Aorta (tissue), 5 donors: ENCODE measurements around the gene TMEM82. TPM values are rescaled to one million over a fixed set of nuclear protein-coding genes. Genes with fewer than 3 reads are reported as not detected.

ENCODE experiments used
- ATAC-seq: fragments of 200-7000 bp; cut with Tn5 transposase; one replicate; pipeline ENCODE4 v1.9.1; 2022; ENCODE audit warnings: moderate library complexity; ENCODE audit not compliant: low FRiP score
- DNase-seq, 2 donors: peaks; one replicate each; pipeline ENCODE4 v3.0.0-alpha.2; 2020
- H3K27ac ChIP-seq, 2 donors: one replicate each; pipeline ENCODE4 v1.5.1; 2013; ENCODE audit warnings: low read length in 2 of 2, mild to moderate bottlenecking in 2 of 2, moderate library complexity in 2 of 2, control low read depth in 1 of 2, inconsistent platforms in 1 of 2, low read depth in 1 of 2
- H3K27me3 ChIP-seq, 2 donors: one replicate each; pipeline ENCODE4 v1.6.1; 2013; ENCODE audit warnings: control low read depth in 1 of 2, low read length in 1 of 2, mild to moderate bottlenecking in 1 of 2, moderate library complexity in 1 of 2; ENCODE audit not compliant: insufficient read depth in 2 of 2, control insufficient read depth in 1 of 2
- H3K36me3 ChIP-seq, 2 donors: one replicate each; pipeline ENCODE4 v1.6.1; 2013; ENCODE audit warnings: control low read depth in 1 of 2, low read length in 1 of 2, mild to moderate bottlenecking in 1 of 2; ENCODE audit not compliant: insufficient read depth in 2 of 2, control insufficient read depth in 1 of 2
- H3K4me1 ChIP-seq, 2 donors: one replicate each; pipeline ENCODE4 v1.6.1; 2013; ENCODE audit warnings: low read length in 2 of 2, control low read depth in 1 of 2, mild to moderate bottlenecking in 1 of 2, moderate library complexity in 1 of 2; ENCODE audit not compliant: insufficient read depth in 2 of 2, control insufficient read depth in 1 of 2
- H3K4me3 ChIP-seq, 2 donors: one replicate each; pipeline ENCODE4 v1.5.1; 2013; ENCODE audit warnings: low read length in 2 of 2, control low read depth in 1 of 2, mild to moderate bottlenecking in 1 of 2
- H3K9me3 ChIP-seq: one replicate; pipeline ENCODE4 v1.6.1; 2013; ENCODE audit warnings: mild to moderate bottlenecking, low read length; ENCODE audit not compliant: control insufficient read depth
- WGBS, 2 donors: extraction: QIAGEN DNeasy Blood & Tissue Kit; methylation state at CpG; one replicate each; pipeline ENCODE4 v1.1.7; 2013; 5-methylcytosine and 5-hydroxymethylcytosine counted together
- intact Hi-C, 2 donors: fragments of 100-400 bp; cut with DNase I; formaldehyde crosslinking; loops; one replicate each; pipeline versions ENCODE4 v1.14.2 to v1.15.0; 2022
- polyA plus RNA-seq, 2 donors: library from polyadenylated mRNA; stranded (reverse); fragments of 200-250 nt; gene quantifications; one replicate each; pipeline ENCODE4 v1.2.3, GENCODE V29; 2013
- total RNA-seq, 2 donors: library from RNA; stranded (reverse); fragmentation: NEBNext Ultra II Directional; extraction: Animal tissue kit (Norgen Biotek cat#: 25700); gene quantifications; one replicate each; pipeline ENCODE4 v1.2.1, GENCODE V29; 2021
- donor health status: healthy with polysubstance abuse.
- donor health status: Bipolar disorder and iron deficiency.
- donor health status: DM: no; HTN: no; CAD: no.
- donor health status: DM: no; HTN: no; CAD: no.
- donor health status: DM: yes; HTN: yes; CAD: no.

TMEM82 gene
- total and polyA plus RNA-seq, 4 donors = 5.8 TPM; not detected in 3

GRCh38 chr1:15748264-15748663, 6.0 kb downstream of the TMEM82 start:
- H3K36me3 ChIP-seq = no peaks in the 10 kb centered on the region
- 17 to 18% methylated on average over 5 of the region's 5 CpGs for WGBS, 2 donors
- peak overlapping the region; percentile 83 to 84 for H3K27ac ChIP-seq
- no peak overlapping the region for H3K4me3 ChIP-seq
- intact Hi-C loops = loop anchor here in 1 of 2 donors (5.0 kb wide), 1 partner anchor 39 kb away; no protein-coding TSS in a partner anchor
- no peaks in the 10 kb centered on the region for H3K9me3 ChIP-seq
- no peaks in the 10 kb centered on the region for H3K27me3 ChIP-seq
- ATAC-seq (no peak), DNase-seq (no peak)
- no peaks in the 10 kb centered on the region for H3K4me1 ChIP-seq

GRCh38 chr1:15748690-15749398, 6.5 kb downstream of the TMEM82 start:
- no peaks in the 10 kb centered on the region for H3K9me3 ChIP-seq
- DNase-seq (no peak), ATAC-seq (no peak)
- no peaks in the 10 kb centered on the region for H3K27me3 ChIP-seq
- intact Hi-C loops = loop anchor here in 1 of 2 donors (5.0 kb wide), 1 partner anchor 38 kb away; no protein-coding TSS in a partner anchor
- H3K4me3 ChIP-seq = no peak overlapping the region
- no peaks in the 10 kb centered on the region for H3K36me3 ChIP-seq
- 16 to 18% methylated on average over 10 of the region's 10 CpGs for WGBS, 2 donors
- H3K4me1 ChIP-seq = no peaks in the 10 kb centered on the region
- H3K27ac ChIP-seq = peak overlapping the region; percentile 83 to 84

GRCh38 chr1:15749399-15750291, 7.3 kb downstream of the TMEM82 start:
- intact Hi-C loops = loop anchor here in 1 of 2 donors (5.0 kb wide), 1 partner anchor 38 kb away; no protein-coding TSS in a partner anchor
- no peaks in the 10 kb centered on the region for H3K27me3 ChIP-seq
- ATAC-seq = peak; percentile 87
- WGBS, 2 donors = 3 to 6% methylated on average over 19 of the region's 19 CpGs
- no peak overlapping the region for H3K4me3 ChIP-seq
- peak overlapping the region; percentile 83 to 97 for H3K27ac ChIP-seq
- no peaks in the 10 kb centered on the region for H3K36me3 ChIP-seq
- peak; percentile 96 to 97 for DNase-seq
- H3K9me3 ChIP-seq = no peaks in the 10 kb centered on the region
- H3K4me1 ChIP-seq = no peaks in the 10 kb centered on the region

GRCh38 chr1:15750924-15751323, 8.6 kb downstream of the TMEM82 start:
- intact Hi-C loops = no loop called here
- 75 to 78% methylated on average over 12 of the region's 12 CpGs for WGBS, 2 donors
- Histone ChIP-seq H3K36me3 (no peaks in the 10 kb centered on the region), H3K27me3 (no peaks in the 10 kb centered on the region), H3K4me3 (no peak overlapping the region), H3K27ac (peak overlapping the region; percentile 34 to 64), H3K9me3 (no peaks in the 10 kb centered on the region), H3K4me1 (no peaks in the 10 kb centered on the region)
- DNase-seq = no peak
- ATAC-seq = no peak

- Histone ChIP-seq H3K36me3 (no peaks in the 10 kb centered on the region), H3K27me3 (no peaks in the 10 kb centered on the region), H3K4me1 (no peaks in the 10 kb centered on the region), H3K9me3 (no peaks in the 10 kb centered on the region), H3K27ac (peak overlapping the region; percentile 16 to 85), H3K4me3 (no peak overlapping the region)
- DNase-seq = peak in 1 of 2 donors; percentile 71
- intact Hi-C loops = no loop called here
- ATAC-seq = no peak
- WGBS, 2 donors = 12 to 20% methylated on average over 10 of the region's 10 CpGs
These were observed 9.4 kb downstream of the TMEM82 start for GRCh38 chr1:15751717-15752116.

DNA sequence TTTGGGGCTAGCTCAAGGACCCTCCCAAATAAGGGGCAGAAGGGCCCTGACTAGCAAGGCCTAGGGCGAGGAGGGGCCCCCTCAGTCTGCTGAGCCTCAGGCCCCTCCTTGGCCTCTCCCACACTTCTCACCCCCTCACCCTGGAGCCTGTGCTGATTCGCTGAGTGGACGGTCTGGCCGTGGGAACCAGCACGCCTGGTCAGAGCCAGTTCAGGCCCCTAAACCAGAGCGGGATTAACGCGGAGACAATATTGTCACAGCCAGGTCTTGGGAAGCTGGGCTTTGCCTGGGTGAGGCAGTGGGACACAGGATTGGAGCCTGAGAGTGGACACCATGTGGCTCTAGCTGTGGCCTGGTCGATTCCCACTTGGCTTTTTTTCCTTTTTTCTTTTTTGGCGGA, 11.5 kb downstream of the TMEM82 start:
- Histone ChIP-seq H3K27me3 (no peaks in the 10 kb centered on the region), H3K4me1 (no peaks in the 10 kb centered on the region), H3K4me3 (no peak overlapping the region), H3K27ac (peak overlapping the region; percentile 2 to 67), H3K36me3 (no peaks in the 10 kb centered on the region), H3K9me3 (no peaks in the 10 kb centered on the region)
- DNase-seq (peak in 1 of 2 donors; percentile 40), ATAC-seq (no peak)
- intact Hi-C loops = no loop called here
- 53 to 56% methylated on average over 10 of the region's 10 CpGs for WGBS, 2 donors

GRCh38 chr1:15755021-15755645, 12.8 kb downstream of the TMEM82 start:
- Histone ChIP-seq H3K27me3 (no peaks in the 10 kb centered on the region), H3K27ac (peak overlapping the region in 1 of 2 donors; percentile 76), H3K4me1 (no peaks in the 10 kb centered on the region), H3K9me3 (no peaks in the 10 kb centered on the region), H3K4me3 (no peak overlapping the region), H3K36me3 (no peaks in the 10 kb centered on the region)
- WGBS, 2 donors = 60 to 77% methylated on average over 2 of the region's 2 CpGs
- ATAC-seq (no peak), DNase-seq (no peak)
- intact Hi-C loops = no loop called here

- intact Hi-C loops = no loop called here
- no peak overlapping the region for H3K4me3 ChIP-seq
- ATAC-seq = no peak
- H3K9me3 ChIP-seq = no peaks in the 10 kb centered on the region
- no peaks in the 10 kb centered on the region for H3K27me3 ChIP-seq
- no peak for DNase-seq
- peak overlapping the region; percentile 4 to 76 for H3K27ac ChIP-seq
- H3K36me3 ChIP-seq = no peaks in the 10 kb centered on the region
- 57 to 61% methylated on average over 4 of the region's 4 CpGs for WGBS, 2 donors
- H3K4me1 ChIP-seq = no peaks in the 10 kb centered on the region
These were observed 13.3 kb downstream of the TMEM82 start for GRCh38 chr1:15755646-15756040.
